T-helper 17 cell (primary cell): Measurements from ENCODE around the gene NMNAT3. TPM values are rescaled to one million over a fixed set of nuclear protein-coding genes. Genes with fewer than 3 reads are reported as not detected.

Source experiments
- ATAC-seq: fragments of 150-1000 bp; cut with Tn5 transposase; 2 replicates; pipeline ENCODE4 v1.10.0; 2021; ENCODE audit warnings: mild to moderate bottlenecking, moderate library complexity
- DNase-seq, 3 donors: peaks; one replicate each; pipeline versions ENCODE4 v3.0.0 to v3.0.0-alpha.2; 2020 to 2021
- H3K9me3 ChIP-seq: one replicate; pipeline ENCODE4 v1.7.0; 2013; ENCODE audit warnings: low read length, mild to moderate bottlenecking; ENCODE audit not compliant: control insufficient read depth, poor library complexity, severe bottlenecking
- H3K27ac Mint-ChIP-seq: one replicate; pipeline ENCODE4 v1.8.0; 2022; ENCODE audit warnings: mild to moderate bottlenecking, moderate library complexity, mixed read lengths
- H3K27me3 Mint-ChIP-seq: one replicate; pipeline ENCODE4 v1.8.0; 2022; ENCODE audit warnings: mixed read lengths
- H3K36me3 Mint-ChIP-seq: one replicate; pipeline ENCODE4 v1.8.0; 2022; ENCODE audit warnings: low read depth, mixed read lengths
- H3K4me1 Mint-ChIP-seq: one replicate; pipeline ENCODE4 v1.8.0; 2022; ENCODE audit warnings: mild to moderate bottlenecking, mixed read lengths
- H3K4me3 Mint-ChIP-seq: one replicate; pipeline ENCODE4 v1.8.0; 2022; ENCODE audit warnings: mild to moderate bottlenecking, moderate library complexity, mixed read lengths
- total RNA-seq, 4 donors: library from RNA in 2 of 4; stranded (reverse) in 2 of 4; gene quantifications; one replicate each; pipeline ENCODE4 v1.2.3 and lab custom pipeline; 2022 to 2026

NMNAT3 gene
- total RNA-seq, 2 donors from 2014 or later: 1.3 to 1.7 TPM

DNA sequence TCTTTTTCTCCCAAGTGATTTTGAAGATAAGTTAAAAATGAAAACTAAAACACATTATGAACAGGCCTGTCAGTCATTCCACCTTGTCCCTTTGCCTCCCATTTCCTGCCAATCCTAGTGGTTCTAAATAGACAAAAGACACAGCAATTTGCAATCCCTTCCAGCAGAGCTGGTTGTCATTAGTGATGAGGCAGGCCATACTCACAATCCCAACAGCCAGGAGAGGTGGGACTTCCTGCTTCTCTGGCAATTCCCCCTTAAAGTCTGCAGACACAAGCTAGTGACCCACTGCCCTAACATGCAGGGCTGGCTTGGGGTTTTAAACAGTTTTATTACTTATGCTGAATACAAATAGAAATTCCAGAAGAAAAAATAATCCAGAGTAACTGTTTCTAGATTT lies 99.9 kb downstream of the NMNAT3 start:
- no peak overlapping the region for H3K4me3 Mint-ChIP-seq
- DNase-seq (no peak), ATAC-seq (no peak)
- peaks cover 2% of the 10 kb centered on the region for H3K36me3 Mint-ChIP-seq
- H3K9me3 ChIP-seq: no peaks in the 10 kb centered on the region
- H3K27me3 Mint-ChIP-seq: peaks cover 8% of the 10 kb centered on the region
- no peak overlapping the region for H3K27ac Mint-ChIP-seq
- peaks cover 4% of the 10 kb centered on the region for H3K4me1 Mint-ChIP-seq

DNA sequence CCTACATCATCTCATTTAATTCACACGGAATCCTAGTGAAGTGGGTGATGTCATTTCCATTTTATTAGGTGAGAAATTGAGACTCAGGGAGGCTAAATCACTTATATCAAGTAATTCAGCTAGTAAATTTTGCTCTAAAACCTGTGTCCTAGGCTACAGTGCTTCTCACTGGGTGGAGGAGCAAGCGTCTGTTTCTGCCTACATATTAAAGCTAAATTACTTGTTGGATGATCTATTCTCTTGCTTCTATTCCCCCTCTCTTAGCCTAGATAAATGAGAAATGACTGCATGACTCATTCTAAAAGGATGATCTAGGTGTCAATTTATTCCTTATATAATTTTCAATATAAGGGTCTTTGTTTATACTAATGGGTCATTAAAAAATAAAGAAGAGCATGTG lies 100.4 kb downstream of the NMNAT3 start:
- no peak for ATAC-seq
- Mint-ChIP-seq H3K4me1 (peaks cover 4% of the 10 kb centered on the region), H3K36me3 (peaks cover 2% of the 10 kb centered on the region), H3K27me3 (peaks cover 8% of the 10 kb centered on the region), H3K27ac (no peak overlapping the region), H3K4me3 (no peak overlapping the region)
- no peak for DNase-seq
- no peaks in the 10 kb centered on the region for H3K9me3 ChIP-seq

DNA sequence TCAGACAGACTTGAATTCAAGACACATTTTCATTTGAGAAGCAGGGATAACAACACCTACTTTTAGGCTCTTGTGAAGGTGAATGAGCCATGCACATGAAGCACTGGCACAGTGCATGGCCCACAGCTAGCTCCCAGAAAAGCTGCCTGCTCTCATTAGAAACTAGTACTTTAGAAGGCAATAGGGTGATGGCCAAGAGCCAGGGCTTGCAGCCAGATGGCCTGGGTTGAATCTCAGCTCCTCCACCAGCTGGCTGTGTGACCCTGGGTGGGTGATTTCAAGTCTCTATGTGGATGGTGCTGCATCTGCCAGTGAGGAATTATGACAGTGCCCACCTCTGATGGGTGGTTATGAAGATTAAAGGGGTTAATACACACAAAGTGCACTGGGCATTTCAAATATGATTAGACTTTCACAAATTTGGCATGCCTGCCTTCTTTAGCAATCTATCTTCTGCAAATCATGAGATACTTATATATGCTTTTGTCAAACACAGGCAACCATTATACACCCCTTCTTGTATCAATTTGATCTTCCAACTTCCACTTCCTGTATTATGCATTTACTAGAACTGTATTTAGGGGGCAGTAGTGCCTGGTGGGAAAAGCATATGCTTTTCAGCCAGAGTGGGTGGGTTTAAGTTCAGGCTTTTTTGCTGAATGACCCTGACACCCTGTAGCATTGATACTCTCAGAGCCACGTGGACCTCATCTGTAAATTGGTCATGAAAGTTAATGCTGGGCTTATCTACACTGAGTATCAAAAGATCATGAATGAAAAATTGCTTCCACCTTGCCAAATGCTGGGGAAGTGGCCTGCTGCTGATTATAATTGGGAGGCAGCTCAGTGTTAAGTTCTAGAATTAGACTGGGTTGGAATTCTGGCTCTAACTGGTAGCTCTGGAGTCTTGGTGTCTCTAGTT lies 103.5 kb downstream of the NMNAT3 start:
- ATAC-seq: no peak
- Mint-ChIP-seq H3K27me3 (peaks cover 6% of the 10 kb centered on the region), H3K4me3 (no peak overlapping the region), H3K36me3 (peaks cover 2% of the 10 kb centered on the region), H3K4me1 (peaks cover 4% of the 10 kb centered on the region), H3K27ac (no peak overlapping the region)
- no peak for DNase-seq
- H3K9me3 ChIP-seq: no peaks in the 10 kb centered on the region

DNA sequence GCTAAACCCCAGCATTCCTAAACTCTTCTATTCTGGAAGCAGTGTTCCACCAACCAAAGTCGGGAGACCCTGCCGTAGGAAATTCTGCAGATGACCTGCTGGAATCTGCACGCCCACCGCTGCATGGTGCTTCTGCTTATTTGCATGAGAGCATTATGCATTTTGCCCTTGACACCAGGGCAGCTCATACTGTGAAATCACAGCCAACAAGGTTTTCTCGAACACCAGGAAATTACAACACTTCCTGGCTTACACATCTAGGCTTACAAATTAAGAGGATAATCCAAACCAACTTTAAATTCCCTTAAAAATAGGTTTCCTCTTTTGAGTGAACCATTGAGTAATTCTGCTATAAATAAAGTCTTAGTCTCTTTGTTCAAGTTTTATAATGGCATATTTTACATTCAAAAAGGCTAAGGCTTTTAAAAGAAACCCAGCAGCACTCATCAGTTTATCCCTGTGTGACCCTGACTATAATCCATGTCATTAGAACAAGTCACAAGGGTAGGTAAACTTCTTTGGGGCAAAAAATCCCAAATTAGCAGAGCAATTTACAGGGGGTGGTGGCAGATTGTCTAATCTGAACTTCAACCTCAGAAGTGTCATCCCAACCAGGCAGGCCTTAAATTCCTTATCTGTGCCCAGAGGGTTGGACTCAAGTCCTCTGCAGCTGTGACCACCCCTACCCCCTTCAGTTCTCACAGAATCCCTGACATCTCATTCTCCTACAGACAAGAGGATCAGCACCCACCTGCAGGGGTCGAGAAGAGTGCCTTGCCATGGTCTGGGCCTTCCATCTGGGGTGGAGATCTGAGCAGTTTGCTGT lies 104.7 kb downstream of the NMNAT3 start:
- no peaks in the 10 kb centered on the region for H3K36me3 Mint-ChIP-seq
- no peak for DNase-seq
- H3K4me3 Mint-ChIP-seq: no peak overlapping the region
- peaks cover 4% of the 10 kb centered on the region for H3K4me1 Mint-ChIP-seq
- no peaks in the 10 kb centered on the region for H3K9me3 ChIP-seq
- H3K27ac Mint-ChIP-seq: no peak overlapping the region
- no peak for ATAC-seq
- no peaks in the 10 kb centered on the region for H3K27me3 Mint-ChIP-seq

DNA sequence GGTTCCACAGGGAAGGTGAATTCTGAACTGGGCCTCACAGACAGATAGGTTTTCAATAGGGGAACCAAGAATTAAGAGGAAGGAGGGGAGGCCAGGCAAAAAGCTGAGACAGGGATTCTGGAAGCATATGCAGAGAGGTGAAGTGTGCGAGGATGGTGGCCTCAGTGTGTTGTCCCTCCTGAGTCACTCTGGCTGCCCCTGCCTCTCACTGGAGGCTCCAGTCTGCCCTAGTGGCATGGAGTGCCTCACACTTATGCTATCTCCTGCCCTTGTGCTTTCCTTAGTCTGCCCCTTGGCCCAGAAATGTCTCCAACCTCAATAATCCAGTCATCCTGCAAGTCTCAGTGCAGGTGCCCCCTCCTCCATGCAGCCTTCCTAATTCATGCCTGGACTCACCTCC lies 106.1 kb downstream of the NMNAT3 start:
- Mint-ChIP-seq H3K4me1 (peaks cover 2% of the 10 kb centered on the region), H3K36me3 (no peaks in the 10 kb centered on the region), H3K4me3 (no peak overlapping the region), H3K27ac (no peak overlapping the region), H3K27me3 (no peaks in the 10 kb centered on the region)
- DNase-seq (no peak), ATAC-seq (no peak)
- H3K9me3 ChIP-seq: no peaks in the 10 kb centered on the region

DNA sequence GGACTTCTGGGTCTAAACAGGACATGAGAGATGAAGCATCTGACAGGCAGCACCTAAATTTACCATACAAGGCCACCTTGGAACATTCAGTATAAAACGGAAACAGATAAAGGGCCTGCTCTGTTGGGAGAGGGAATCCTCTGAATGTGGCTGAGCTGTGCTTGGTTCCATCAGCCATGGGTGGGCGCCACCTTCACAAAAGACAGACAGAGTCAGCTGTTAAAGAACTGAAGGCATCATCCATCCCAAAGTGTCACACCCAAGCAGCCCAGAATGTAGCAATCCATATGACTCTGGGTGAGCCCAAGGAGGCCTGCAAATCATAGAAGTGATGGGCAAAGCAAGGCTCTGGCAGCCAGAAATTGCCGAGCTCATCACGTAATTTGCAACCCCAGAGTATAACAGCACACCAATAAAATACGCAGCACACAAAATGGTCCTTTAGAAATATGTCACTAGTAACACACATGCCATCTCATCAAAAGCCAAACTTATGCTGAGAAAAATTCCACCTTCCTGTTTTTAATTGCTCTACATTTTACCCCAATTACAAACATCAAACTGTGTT lies 113.4 kb downstream of the NMNAT3 start:
- ATAC-seq: no peak
- Mint-ChIP-seq H3K27ac (no peak overlapping the region), H3K4me1 (no peaks in the 10 kb centered on the region), H3K36me3 (no peaks in the 10 kb centered on the region), H3K4me3 (no peak overlapping the region), H3K27me3 (no peaks in the 10 kb centered on the region)
- no peak for DNase-seq
- no peaks in the 10 kb centered on the region for H3K9me3 ChIP-seq

DNA sequence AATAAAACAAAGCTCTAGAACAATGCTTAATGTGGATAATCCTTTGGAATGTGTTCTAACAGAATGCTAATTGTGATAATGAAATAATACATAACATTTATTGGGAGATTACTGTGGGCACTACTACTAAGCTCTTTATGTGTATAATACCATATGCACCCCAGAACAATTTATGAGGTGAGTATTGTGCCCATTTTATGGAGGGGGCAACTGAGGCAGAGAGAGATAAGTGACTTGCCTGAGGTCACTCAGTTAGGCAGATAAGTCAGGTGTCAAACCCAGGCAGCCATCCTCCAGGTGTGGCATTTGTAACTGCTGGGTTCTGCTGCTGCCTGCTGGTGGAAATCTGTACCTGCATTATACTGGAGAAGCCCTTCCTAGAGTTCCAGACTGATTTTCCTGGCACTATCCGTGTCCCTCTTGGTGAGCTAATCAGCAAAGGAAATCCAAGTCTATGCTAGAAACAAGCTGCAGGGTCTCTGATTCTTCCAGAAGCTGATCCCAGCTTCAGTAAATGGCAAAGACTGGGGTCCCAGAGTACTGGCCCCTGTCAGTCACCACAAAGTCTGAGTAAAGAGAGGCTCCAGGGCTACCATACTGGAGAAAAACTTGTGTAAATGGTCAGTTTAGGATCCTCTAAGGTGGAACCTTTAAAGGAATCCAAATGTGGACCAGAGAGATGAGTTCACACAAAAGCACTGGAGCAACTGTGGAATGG lies 115.7 kb downstream of the NMNAT3 start:
- Mint-ChIP-seq H3K4me3 (no peak overlapping the region), H3K27ac (no peak overlapping the region), H3K36me3 (no peaks in the 10 kb centered on the region), H3K27me3 (no peaks in the 10 kb centered on the region), H3K4me1 (peaks cover 2% of the 10 kb centered on the region)
- H3K9me3 ChIP-seq: no peaks in the 10 kb centered on the region
- DNase-seq (no peak), ATAC-seq (no peak)

DNA sequence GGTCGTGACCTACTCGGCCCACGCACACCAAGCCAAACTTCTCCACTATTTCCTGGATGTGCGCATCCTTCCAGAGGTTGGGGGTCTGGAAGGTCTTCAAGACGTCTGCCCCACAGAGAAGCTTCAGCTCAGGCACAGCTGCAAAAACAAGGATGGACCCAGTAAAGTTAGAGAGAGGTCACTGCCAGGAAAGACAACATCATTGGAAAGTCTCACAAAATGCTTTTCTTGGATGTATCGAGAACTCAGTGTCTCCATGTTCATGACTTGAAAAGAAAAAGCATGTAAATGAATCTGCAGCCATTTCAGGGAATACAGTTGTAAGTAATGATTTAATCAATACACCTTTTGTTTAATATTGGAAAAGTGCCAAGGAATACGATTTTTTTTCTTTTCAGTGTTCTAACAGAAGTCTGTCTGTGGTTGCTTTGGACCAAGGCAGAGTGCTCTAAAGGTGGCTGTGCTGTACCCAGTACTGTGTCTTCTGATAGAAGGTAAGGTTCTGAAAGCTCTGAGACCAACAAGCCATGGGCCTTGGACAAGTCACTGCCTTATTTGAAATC lies 116.4 kb downstream of the NMNAT3 start:
- Mint-ChIP-seq H3K27ac (no peak overlapping the region), H3K4me1 (peaks cover 2% of the 10 kb centered on the region), H3K4me3 (no peak overlapping the region), H3K27me3 (no peaks in the 10 kb centered on the region), H3K36me3 (no peaks in the 10 kb centered on the region)
- DNase-seq (no peak), ATAC-seq (no peak)
- H3K9me3 ChIP-seq: no peaks in the 10 kb centered on the region

DNA sequence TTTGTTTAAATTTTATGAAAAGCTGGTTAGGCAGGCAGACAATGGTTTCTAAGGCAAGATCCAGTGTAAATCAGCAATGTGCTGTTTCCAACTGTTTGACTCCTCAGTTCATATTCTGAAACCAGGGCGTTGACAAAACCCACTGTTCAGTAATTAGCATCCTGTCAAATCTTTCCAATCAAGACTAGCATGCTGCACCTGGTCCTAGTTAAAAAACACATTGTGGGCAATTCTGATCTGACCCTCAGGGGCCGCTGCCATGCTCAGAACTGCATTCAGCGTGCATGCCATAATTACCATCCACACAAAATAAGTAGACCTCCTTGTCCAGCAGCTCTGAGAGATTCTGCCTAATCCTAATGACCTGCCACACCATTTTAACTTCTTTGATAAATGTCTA lies 117.4 kb downstream of the NMNAT3 start:
- no peaks in the 10 kb centered on the region for H3K36me3 Mint-ChIP-seq
- H3K9me3 ChIP-seq: no peaks in the 10 kb centered on the region
- DNase-seq (no peak), ATAC-seq (no peak)
- no peak overlapping the region for H3K4me3 Mint-ChIP-seq
- H3K27me3 Mint-ChIP-seq: no peaks in the 10 kb centered on the region
- peaks cover 4% of the 10 kb centered on the region for H3K4me1 Mint-ChIP-seq
- no peak overlapping the region for H3K27ac Mint-ChIP-seq

DNA sequence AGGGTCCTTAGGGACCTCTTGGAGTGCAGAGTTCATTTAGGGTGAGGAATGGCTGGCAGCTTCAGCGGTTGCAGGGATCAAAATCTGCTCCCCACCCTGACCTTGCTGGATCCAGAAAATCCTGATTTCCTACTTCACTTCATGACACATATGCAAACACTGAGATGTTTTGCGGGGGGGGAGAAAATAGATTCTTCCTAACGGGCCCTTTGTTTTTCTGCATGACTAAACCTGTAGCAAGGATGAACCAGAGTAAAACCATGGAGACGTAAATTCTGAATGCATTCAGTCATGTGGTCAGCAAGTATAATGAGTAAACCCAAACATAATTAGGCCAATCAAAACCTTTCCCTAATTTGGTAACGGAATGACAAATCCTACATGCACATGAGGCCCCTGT lies 118.2 kb downstream of the NMNAT3 start:
- ATAC-seq (no peak), DNase-seq (no peak)
- H3K4me1 Mint-ChIP-seq: peaks cover 4% of the 10 kb centered on the region
- H3K27me3 Mint-ChIP-seq: no peaks in the 10 kb centered on the region
- no peak overlapping the region for H3K27ac Mint-ChIP-seq
- no peaks in the 10 kb centered on the region for H3K9me3 ChIP-seq
- no peak overlapping the region for H3K4me3 Mint-ChIP-seq
- no peaks in the 10 kb centered on the region for H3K36me3 Mint-ChIP-seq

DNA sequence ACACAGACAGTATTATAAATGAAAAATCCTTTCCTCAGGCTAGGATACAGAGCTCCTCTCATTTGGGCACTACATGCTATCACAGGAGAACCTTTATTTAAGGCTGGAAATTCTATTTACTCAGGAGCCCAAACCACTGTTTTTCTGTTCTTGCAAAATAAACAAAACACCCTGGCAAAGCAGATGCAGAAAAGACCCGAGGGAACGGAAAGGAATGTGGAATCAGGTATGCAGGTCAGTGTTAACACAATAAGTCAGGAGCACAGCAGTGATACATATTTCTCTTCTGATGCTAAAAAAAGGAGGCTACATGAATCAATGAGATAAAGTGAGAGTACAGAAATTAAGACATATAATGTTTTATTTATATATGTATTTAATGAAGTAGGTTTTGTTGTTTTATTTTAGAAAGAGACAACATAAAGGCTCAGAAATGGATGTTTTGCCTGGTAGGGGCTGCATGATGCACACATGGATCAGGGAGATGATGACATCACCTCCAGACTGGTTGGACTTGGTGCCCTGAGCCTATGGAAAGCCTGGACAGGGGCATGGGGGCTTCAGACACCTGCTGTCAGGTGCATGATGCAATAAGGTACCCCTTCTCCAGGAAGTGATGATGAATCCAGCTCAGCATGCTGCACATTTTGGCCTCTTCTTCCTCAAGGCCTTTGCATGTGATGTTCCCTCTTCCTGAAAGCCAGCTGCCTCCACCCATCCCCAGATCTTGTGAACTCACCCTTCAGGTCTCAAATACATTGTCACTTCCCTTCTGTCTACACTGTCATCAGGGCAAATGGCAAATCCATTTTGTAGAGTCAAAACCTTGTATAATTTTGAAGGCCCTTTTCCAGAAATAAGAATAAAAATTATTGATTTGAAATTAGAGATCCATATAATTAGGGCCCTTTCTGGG lies 119.2 kb downstream of the NMNAT3 start:
- Mint-ChIP-seq H3K27ac (no peak overlapping the region), H3K27me3 (peaks cover 2% of the 10 kb centered on the region), H3K36me3 (no peaks in the 10 kb centered on the region), H3K4me1 (peaks cover 4% of the 10 kb centered on the region), H3K4me3 (no peak overlapping the region)
- no peaks in the 10 kb centered on the region for H3K9me3 ChIP-seq
- ATAC-seq: no peak
- DNase-seq: no peak

DNA sequence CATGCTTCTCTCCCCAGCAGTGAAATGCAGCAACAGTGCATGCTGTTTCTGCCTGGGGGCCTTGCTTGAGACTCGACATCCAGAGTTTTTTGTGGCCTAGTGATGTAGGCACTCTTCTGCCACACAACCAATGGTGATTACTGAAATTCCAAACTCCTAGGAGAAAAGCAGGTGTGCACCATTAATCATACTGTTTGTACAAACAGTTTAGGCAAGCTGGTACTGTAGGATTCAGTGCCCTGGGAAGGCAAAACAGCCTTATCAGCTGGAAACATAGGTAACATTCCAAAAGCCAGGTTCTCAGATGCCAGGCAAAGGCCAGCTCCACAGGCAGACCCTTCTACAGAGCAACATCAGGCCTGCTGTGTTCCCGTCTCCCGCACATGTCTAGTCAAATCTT lies 120.7 kb downstream of the NMNAT3 start:
- Mint-ChIP-seq H3K27ac (no peak overlapping the region), H3K4me1 (peaks cover 4% of the 10 kb centered on the region), H3K27me3 (peaks cover 5% of the 10 kb centered on the region), H3K36me3 (no peaks in the 10 kb centered on the region), H3K4me3 (no peak overlapping the region)
- DNase-seq: no peak
- no peak for ATAC-seq
- H3K9me3 ChIP-seq: no peaks in the 10 kb centered on the region
